Smooth muscle cell of bladder (primary cell): ENCODE data around the gene RPLP2. TPM values are rescaled to one million over a fixed set of nuclear protein-coding genes. Genes with fewer than 3 reads are reported as not detected.

Experiments used
- total RNA-seq: library from RNA; depleted of rRNA; stranded (reverse); fragments of >200 nt; gene quantifications from 2 replicates; pipeline ENCODE4 v1.2.3, GENCODE V29; 2014

Gene RPLP2
- 394 and 414 TPM in 2 replicates for total RNA-seq

GRCh38 chr11:809287-810039 lies at the start of gene RPLP2:
RPLP2 (plus strand) TSS chr11:809967; CDS start chr11:810235, 268 bp downstream.

GRCh38 chr11:777288-778255 lies 32.2 kb upstream of the RPLP2 start, which contains the start of gene GATD1:
GATD1 (minus strand) TSS chr11:777487; CDS start chr11:777462, 25 bp downstream.

GRCh38 chr11:789943-790342 lies 19.8 kb upstream of the RPLP2 start, which contains the start of gene CEND1:
CEND1 (minus strand) TSS chr11:790090; CDS start chr11:788576, 1,514 bp downstream.

GRCh38 chr11:798093-798713 lies 11.6 kb upstream of the RPLP2 start, which contains the start of gene SLC25A22:
SLC25A22 (minus strand) TSS chr11:798281; CDS start chr11:795006, 3,275 bp downstream.

GRCh38 chr11:818396-819128 lies 8.8 kb downstream of the RPLP2 start, which contains the start of gene PNPLA2:
PNPLA2 (plus strand) TSS chr11:818914; CDS start chr11:819719, 805 bp downstream.

GRCh38 chr11:827897-828192 lies 18.1 kb downstream of the RPLP2 start, which contains the start of gene CRACR2B:
CRACR2B (plus strand) TSS chr11:827919; CDS start chr11:828608, 689 bp downstream.

GRCh38 chr11:832529-833113 lies 22.9 kb downstream of the RPLP2 start, which contains the start of gene CD151:
CD151 (plus strand) TSS chr11:832952; CDS start chr11:836070, 3,118 bp downstream.

GRCh38 chr11:842370-843002 lies 32.7 kb downstream of the RPLP2 start, which contains the start of the genes POLR2L and TSPAN4:
POLR2L (minus strand) TSS chr11:842529; CDS start chr11:842508, 21 bp downstream.
TSPAN4 (plus strand) TSS chr11:842852; CDS start chr11:850305, 7,453 bp downstream.

Other genes starting within 250 kb of the RPLP2 start
- gene LMNTD2, start 249.2 kb upstream of the RPLP2 start, total RNA-seq, result 0.28 TPM in 2 replicates
- gene RASSF7, start 249.0 kb upstream of the RPLP2 start, total RNA-seq, result 2.5 and 2.7 TPM in 2 replicates
- gene PHRF1, start 233.5 kb upstream of the RPLP2 start, total RNA-seq, result 17.6 and 24.8 TPM in 2 replicates
- 5.7 and 6.0 TPM in 2 replicates for gene IRF7, start 194.0 kb upstream of the RPLP2 start, total RNA-seq
- not detected in 2 replicates for gene CDHR5, start 185.0 kb upstream of the RPLP2 start, total RNA-seq
- not detected in 2 replicates for gene SCT, start 182.8 kb upstream of the RPLP2 start, total RNA-seq
- 0.18 TPM in 1 of 2 replicates, not detected in the other for gene DRD4, start 172.7 kb upstream of the RPLP2 start, total RNA-seq
- 21.2 and 31.3 TPM in 2 replicates for gene DEAF1, start 114.7 kb upstream of the RPLP2 start, total RNA-seq
- gene TMEM80, start 114.2 kb upstream of the RPLP2 start, total RNA-seq, result 11.9 and 12.1 TPM in 2 replicates
- gene EPS8L2, start 103.7 kb upstream of the RPLP2 start, total RNA-seq, result 33.9 and 35.4 TPM in 2 replicates
- 228 and 306 TPM in 2 replicates for gene TALDO1, start 62.5 kb upstream of the RPLP2 start, total RNA-seq
- 16.4 and 17.9 TPM in 2 replicates for gene GATD1, start 32.5 kb upstream of the RPLP2 start, total RNA-seq
- gene CEND1, start 19.9 kb upstream of the RPLP2 start, total RNA-seq, result 0.28 and 0.85 TPM in 2 replicates
- gene SLC25A22, start 11.7 kb upstream of the RPLP2 start, total RNA-seq, result 6.5 and 12.3 TPM in 2 replicates
- 4.4 and 9.2 TPM in 2 replicates for gene PIDD1, start 4.7 kb upstream of the RPLP2 start, total RNA-seq
- 17.2 and 21.4 TPM in 2 replicates for gene PNPLA2, start 8.9 kb downstream of the RPLP2 start, total RNA-seq
- 0.14 and 0.65 TPM in 2 replicates for gene CRACR2B, start 18.0 kb downstream of the RPLP2 start, total RNA-seq
- 455 and 613 TPM in 2 replicates for gene CD151, start 23.0 kb downstream of the RPLP2 start, total RNA-seq
- 239 and 265 TPM in 2 replicates for gene POLR2L, start 32.6 kb downstream of the RPLP2 start, total RNA-seq
- 134 and 155 TPM in 2 replicates for gene TSPAN4, start 32.9 kb downstream of the RPLP2 start, total RNA-seq
- 40.4 and 56.2 TPM in 2 replicates for gene CHID1, start 100.8 kb downstream of the RPLP2 start, total RNA-seq
- 16.9 and 20.8 TPM in 2 replicates for gene AP2A2, start 115.9 kb downstream of the RPLP2 start, total RNA-seq
- not detected in 2 replicates for gene MUC6, start 226.8 kb downstream of the RPLP2 start, total RNA-seq